ENCODE measurements around the gene ITGAD. TPM values are rescaled to one million over a fixed set of nuclear protein-coding genes. Genes with fewer than 3 reads are reported as not detected.
A peak's percentile ranks its signal among the peaks of the same experiment; 100 is the strongest.

Gene ITGAD
- total and polyA plus RNA-seq, 2 donors (not counting 1 experiment from before 2014, with no cell fraction given) = 0.19 TPM; not detected in 1

DNA sequence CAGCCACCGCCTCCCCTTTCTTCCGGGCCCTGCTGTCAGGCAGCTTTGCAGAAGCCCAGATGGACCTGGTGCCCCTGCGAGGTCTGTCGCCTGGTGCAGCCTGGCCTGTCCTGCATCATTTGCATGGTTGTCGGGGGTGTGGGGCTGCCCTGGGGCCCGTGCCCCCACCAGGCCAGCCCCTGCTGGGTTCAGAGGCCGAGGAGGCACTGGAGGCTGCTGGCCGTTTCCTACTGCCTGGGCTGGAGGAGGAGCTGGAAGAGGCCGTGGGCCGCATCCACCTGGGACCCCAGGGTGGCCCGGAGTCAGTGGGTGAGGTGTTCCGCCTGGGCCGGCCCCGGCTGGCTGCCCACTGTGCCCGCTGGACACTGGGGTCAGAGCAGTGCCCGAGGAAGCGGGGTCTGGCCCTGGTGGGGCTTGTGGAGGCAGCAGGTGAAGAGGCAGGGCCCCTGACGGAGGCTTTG lies 73.3 kb downstream of the ITGAD start:
- Mint-ChIP-seq H3K9me3 (ENCODE audit: insufficient read depth) (no peaks in the 10 kb centered on the region), H3K4me3 (peak overlapping the region; percentile 68), H3K27ac (no peak overlapping the region), H3K4me1 (peaks cover 32% of the 10 kb centered on the region), H3K27me3 (no peaks in the 10 kb centered on the region)
- H3K9ac ChIP-seq (ENCODE audit: low read length) = no peak overlapping the region
- TF ChIP-seq EZH2 (IDR thresholded peaks at IDR 0.05; ENCODE audit: borderline replicate concordance, insufficient read depth, low read depth, low read length, poor library complexity, severe bottlenecking) = no peak
- TF ChIP-seq, protein P1, sequence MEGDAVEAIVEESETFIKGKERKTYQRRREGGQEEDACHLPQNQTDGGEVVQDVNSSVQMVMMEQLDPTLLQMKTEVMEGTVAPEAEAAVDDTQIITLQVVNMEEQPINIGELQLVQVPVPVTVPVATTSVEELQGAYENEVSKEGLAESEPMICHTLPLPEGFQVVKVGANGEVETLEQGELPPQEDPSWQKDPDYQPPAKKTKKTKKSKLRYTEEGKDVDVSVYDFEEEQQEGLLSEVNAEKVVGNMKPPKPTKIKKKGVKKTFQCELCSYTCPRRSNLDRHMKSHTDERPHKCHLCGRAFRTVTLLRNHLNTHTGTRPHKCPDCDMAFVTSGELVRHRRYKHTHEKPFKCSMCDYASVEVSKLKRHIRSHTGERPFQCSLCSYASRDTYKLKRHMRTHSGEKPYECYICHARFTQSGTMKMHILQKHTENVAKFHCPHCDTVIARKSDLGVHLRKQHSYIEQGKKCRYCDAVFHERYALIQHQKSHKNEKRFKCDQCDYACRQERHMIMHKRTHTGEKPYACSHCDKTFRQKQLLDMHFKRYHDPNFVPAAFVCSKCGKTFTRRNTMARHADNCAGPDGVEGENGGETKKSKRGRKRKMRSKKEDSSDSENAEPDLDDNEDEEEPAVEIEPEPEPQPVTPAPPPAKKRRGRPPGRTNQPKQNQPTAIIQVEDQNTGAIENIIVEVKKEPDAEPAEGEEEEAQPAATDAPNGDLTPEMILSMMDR (IDR thresholded peaks at IDR 0.05) = no peak
- H3K27me3 ChIP-seq (replicated peaks in 1 of 4; ENCODE audit: control extremely low read depth in 1 of 4, control insufficient read depth in 3 of 4, insufficient read depth in 4 of 4, low read length in 3 of 4) = peaks cover 0 to 8% (median 2%) of the 10 kb centered on the region in 4 experiments
- peaks cover 14 to 16% of the 10 kb centered on the region in 2 donors for H3K4me1 ChIP-seq (ENCODE audit: control insufficient read depth in 2 of 2, insufficient read depth in 2 of 2, low read length in 2 of 2)
- H3K9me3 ChIP-seq (ENCODE audit: control extremely low read depth in 1 of 3, control insufficient read depth in 2 of 3, insufficient read depth in 1 of 3, low read length in 2 of 3) = no peaks in the 10 kb centered on the region
- H2AFZ ChIP-seq (ENCODE audit: insufficient read depth, low read depth, low read length, poor library complexity, severe bottlenecking) = no peak overlapping the region
- H3K36me3 ChIP-seq (replicated peaks in 1 of 2; ENCODE audit: control extremely low read depth in 1 of 2, control insufficient read depth in 1 of 2, extremely low read depth in 1 of 2, insufficient read depth in 2 of 2, low read length in 1 of 2) = peaks cover 0 to 20% of the 10 kb centered on the region in 2 experiments
- intact Hi-C loops (cut with micrococcal nuclease) = no loop called here
- DNase-seq (no peak), ATAC-seq (ENCODE audit: low read depth) (no peak)
- H3K4me3 ChIP-seq (ENCODE audit: control extremely low read depth in 1 of 5, extremely low read depth in 1 of 5, insufficient read depth in 1 of 5, low read depth in 2 of 5, low read length in 4 of 5) = no peak overlapping the region
- no peak overlapping the region for H3K4me2 ChIP-seq (replicated peaks; ENCODE audit: low read depth, low read length, poor library complexity, severe bottlenecking)
- no peaks in the 10 kb centered on the region for H4K20me1 ChIP-seq (ENCODE audit: control insufficient read depth, insufficient read depth, low read length, poor library complexity, severe bottlenecking)
- peaks cover 2% of the 10 kb centered on the region for H3K79me2 ChIP-seq (ENCODE audit: control insufficient read depth, insufficient read depth, low read length)
- ChIA-PET CTCF (no interaction called here), POLR2A (no interaction called here)
- no peak overlapping the region for H3K27ac ChIP-seq (ENCODE audit: low read length in 2 of 2)
- 87% methylated on average over 18 of the region's 18 CpGs for WGBS (ENCODE audit: insufficient coverage)

DNA sequence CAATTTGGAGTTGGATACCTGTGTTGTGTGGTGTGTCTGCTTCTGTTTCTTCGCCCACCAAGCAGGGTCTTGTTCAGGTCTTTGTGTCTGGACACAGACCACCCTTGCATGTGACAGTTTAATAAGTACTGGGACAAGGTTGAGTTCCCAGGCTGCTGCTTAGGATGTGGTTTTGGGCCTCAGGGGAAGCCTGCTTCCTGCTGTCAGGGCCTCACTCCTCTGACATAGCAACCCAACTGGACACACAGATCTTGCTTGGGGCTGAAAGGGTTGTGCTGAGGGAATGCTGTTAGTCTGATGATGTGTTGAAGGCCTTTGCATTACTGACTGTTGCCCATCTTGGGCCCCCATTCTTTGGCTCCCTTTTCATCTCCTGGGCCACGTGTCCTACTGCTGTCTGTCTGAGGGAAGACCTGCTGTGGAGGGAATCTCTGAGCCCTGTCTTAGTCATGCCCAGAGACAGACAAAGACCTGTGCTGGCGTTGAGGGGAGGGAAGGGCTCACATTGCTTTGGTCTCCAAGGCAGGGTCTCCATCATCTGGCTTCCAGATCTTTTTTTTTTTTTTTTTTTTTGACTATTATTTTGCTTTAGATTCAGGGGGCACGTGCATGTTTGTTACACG lies 74.1 kb downstream of the ITGAD start:
- peaks cover 0 to under 1% (median 0%) of the 10 kb centered on the region in 3 donors for H3K9me3 ChIP-seq (ENCODE audit: control extremely low read depth in 1 of 3, control insufficient read depth in 2 of 3, insufficient read depth in 1 of 3, low read length in 2 of 3)
- H3K4me1 Mint-ChIP-seq = peaks cover 35% of the 10 kb centered on the region

More for the DNA sequence above, 74.1 kb downstream of the ITGAD start:
- Histone ChIP-seq H2AFZ (ENCODE audit: insufficient read depth, low read depth, low read length, poor library complexity, severe bottlenecking) (no peak overlapping the region), H3K27ac (ENCODE audit: low read length in 2 of 2) (peak overlapping the region in 1 of 2 donors; percentile 30), H3K4me2 (replicated peaks; ENCODE audit: low read depth, low read length, poor library complexity, severe bottlenecking) (peak overlapping the region; percentile 44), H3K36me3 (replicated peaks in 1 of 2; ENCODE audit: control extremely low read depth in 1 of 2, control insufficient read depth in 1 of 2, extremely low read depth in 1 of 2, insufficient read depth in 2 of 2, low read length in 1 of 2) (peaks cover 0 to 17% of the 10 kb centered on the region in 2 experiments), H3K27me3 (replicated peaks in 1 of 4; ENCODE audit: control extremely low read depth in 1 of 4, control insufficient read depth in 3 of 4, insufficient read depth in 4 of 4, low read length in 3 of 4) (peaks cover 0 to 13% (median 5%) of the 10 kb centered on the region in 4 experiments), H3K79me2 (ENCODE audit: control insufficient read depth, insufficient read depth, low read length) (no peaks in the 10 kb centered on the region), H3K4me1 (ENCODE audit: control insufficient read depth in 2 of 2, insufficient read depth in 2 of 2, low read length in 2 of 2) (peaks cover 20 to 23% of the 10 kb centered on the region in 2 donors), H3K4me3 (ENCODE audit: control extremely low read depth in 1 of 5, extremely low read depth in 1 of 5, insufficient read depth in 1 of 5, low read depth in 2 of 5, low read length in 4 of 5) (no peak overlapping the region), H3K9ac (ENCODE audit: low read length) (no peak overlapping the region), H4K20me1 (ENCODE audit: control insufficient read depth, insufficient read depth, low read length, poor library complexity, severe bottlenecking) (no peaks in the 10 kb centered on the region)
- H3K4me3 Mint-ChIP-seq = peak overlapping the region; percentile 68
- H3K27me3 Mint-ChIP-seq = no peaks in the 10 kb centered on the region
- no peaks in the 10 kb centered on the region for H3K9me3 Mint-ChIP-seq (ENCODE audit: insufficient read depth)
- WGBS (ENCODE audit: insufficient coverage) = 23% methylated on average over 3 of the region's 5 CpGs
- H3K27ac Mint-ChIP-seq = peak overlapping the region; percentile 59
- DNase-seq = no peak
- intact Hi-C loops (cut with micrococcal nuclease) = no loop called here
- TF ChIP-seq, protein P1 (IDR thresholded peaks at IDR 0.05) = no peak
- TF ChIP-seq EZH2 (IDR thresholded peaks at IDR 0.05; ENCODE audit: borderline replicate concordance, insufficient read depth, low read depth, low read length, poor library complexity, severe bottlenecking) = no peak
- ChIA-PET POLR2A (no interaction called here), CTCF (interaction anchor here (0.7 kb wide), 1 partner anchor 10 kb away, joined by 3 read pairs; no protein-coding TSS in a partner anchor)
- peak; percentile 81 for ATAC-seq (ENCODE audit: low read depth)
